CD1c-positive myeloid dendritic cell (primary cell): ENCODE measurements around the gene SFTPD.
"Not testable (repeated sequence)": the region's sequence is repeated elsewhere in the genome, so short reads cannot be mapped to it uniquely, and the experiment has no call there.

ENCODE experiments used
- DNase-seq: peaks from one replicate; pipeline ENCODE4 v3.0.0-alpha.2; 2016; ENCODE audit errors: extremely low spot score

The SFTPD gene

DNA sequence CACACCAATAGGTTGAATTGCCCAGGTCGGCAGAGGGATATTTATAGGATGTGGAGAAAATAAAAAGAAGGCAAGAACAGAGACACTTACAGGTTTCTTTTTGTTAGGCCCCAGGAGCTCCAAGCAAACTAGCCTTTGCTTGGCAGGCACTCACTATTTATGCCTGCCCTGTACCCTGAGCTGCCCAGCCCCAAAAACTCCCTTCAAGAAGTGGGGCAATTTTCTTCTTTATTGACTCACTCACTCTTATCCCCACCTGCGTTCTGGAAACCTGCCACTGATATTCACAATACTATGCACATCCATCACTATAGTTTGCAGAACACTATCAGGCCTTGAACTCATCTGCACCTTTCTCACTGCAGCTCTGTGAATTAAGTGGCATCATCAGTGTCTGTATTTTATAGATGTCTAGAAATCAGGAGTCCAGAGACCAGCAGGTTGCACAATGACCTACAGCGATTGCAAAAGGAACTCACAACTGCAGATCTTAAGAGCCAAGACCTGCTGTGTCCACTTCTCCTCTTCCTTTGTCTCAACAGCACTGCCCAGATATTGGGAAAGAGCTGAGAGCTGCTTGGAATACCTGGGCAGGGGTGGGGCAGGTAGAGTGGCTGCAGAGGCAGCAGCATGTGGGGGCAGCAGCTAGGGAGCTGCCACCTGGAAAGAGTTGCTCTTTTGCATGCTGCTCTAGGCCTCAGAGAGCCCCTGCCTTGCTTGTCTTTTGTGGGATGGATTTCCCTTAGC is at the start of gene SFTPD:
TSS of gene SFTPD (minus strand) at position 130 of the 747 bp plus-strand sequence. CDS start 2,446 bp downstream, outside the sequence.
- peak; percentile 42 for DNase-seq

DNA sequence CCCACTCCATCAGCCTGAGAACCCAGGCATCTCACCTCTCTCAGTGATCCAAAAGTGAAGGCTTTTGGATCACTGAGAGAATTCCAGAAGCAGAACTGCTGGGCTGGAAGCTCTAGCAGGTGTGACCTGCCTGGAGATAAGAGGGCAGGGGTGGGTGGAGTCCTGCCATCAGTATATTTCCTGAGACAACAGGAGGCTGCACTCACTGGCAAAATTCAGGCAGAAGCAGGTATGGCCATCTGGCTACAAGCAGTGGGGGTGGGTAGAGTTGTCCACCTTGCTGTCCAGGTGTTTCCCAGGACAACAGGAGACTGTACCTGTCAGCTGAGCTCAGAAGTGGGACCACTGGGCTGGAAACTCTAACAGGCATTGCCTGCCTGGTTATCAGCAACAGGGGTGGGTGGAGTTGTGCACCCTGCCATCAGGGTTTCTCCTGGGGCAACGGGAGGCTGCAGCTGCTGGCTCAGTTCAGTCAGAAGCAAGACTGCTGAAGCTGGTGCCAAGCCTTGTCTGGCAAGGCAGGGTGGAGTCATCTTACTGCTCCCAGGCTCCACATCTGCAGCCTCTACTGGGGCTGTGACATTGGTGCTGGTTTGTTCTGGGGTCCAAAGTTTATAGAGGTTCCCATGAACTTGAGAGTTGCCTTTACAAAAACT is 47.2 kb upstream of the SFTPD start:
- DNase-seq: no peak

DNA sequence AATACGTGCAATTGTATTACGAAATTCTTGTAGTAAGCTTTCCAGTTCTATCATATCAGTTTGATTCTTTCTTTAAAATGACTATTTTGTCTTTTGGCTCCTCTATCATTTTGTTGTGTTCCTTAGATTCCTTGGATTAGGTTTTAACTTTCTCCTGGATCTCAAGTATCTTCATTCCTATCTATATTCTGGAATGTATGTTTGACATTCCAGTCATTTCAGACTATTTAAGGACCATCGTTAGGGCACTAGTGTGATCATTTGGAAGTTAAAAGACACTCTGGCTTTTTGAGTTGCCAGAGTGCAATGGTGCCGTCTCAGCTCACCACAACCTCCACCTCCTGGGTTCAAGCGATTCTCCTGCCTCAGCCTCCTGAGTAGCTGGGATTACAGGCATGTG is 45.7 kb upstream of the SFTPD start:
- no peak for DNase-seq

DNA sequence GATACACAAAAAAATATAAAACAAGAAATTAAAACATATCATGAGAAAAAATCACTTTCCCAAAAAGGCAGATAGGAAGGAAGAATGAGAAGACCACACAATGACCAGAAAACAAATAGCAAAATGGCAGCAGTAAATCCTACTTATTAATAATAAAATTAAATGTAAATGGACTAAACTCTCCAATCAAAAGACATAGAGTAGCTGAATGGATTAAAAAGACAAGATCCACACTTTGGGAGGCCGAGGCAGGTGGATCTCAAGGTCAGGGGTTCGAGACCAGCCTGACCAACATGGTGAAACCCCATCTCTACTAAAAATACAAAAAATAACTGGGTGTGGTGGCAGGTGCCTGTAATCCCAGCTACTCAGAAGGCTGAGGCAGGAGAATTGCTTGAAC is 39.3 kb upstream of the SFTPD start:
- not testable (repeated sequence) for DNase-seq

DNA sequence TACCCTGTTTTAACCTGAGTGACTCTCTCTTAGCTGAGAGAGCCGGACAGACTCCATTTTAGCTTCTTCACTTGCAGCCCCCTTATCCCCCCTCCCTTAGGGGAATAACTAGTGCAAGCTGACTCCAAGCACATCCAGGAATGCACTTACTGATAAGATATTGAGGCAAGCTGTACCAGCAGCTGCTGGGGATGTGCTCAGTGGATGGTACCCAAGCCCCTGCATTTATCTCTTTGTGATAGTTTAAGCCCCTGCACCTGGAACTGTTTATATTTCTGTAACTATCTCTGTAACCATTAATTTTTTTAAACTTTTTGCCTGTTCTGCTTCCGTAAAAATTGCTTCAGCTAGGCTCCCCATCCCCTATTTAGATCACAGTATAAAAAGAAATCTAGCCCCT is 37.8 kb upstream of the SFTPD start:
- DNase-seq: not testable (repeated sequence)

DNA sequence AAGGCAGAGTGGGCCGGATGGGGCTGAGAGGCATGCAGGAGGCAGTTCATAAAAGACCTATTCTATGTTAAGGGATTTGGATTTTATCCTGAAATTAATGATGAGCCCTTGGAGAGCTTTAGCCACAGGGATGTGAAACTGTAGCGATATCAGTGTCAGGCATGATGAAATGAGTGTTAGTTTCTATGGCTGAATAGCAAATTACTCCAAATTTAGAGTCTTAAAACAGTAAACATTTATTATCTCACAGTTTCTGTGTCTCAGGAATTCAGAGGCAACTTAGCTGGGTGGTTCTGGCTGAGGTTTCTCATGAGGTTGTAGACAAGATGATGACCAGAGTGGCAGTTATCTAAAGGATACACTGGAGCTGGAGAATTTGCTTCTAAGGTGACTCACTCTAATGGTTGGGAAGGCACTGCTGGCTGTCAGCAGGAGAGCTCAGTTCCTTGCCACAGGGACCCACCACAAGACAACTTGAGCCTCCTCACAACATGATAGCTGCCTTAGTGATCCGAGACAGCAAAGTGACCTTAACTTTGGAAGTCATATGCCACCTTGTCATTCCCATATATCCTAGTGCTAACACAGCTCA is 36.7 kb upstream of the SFTPD start:
- no peak for DNase-seq

DNA sequence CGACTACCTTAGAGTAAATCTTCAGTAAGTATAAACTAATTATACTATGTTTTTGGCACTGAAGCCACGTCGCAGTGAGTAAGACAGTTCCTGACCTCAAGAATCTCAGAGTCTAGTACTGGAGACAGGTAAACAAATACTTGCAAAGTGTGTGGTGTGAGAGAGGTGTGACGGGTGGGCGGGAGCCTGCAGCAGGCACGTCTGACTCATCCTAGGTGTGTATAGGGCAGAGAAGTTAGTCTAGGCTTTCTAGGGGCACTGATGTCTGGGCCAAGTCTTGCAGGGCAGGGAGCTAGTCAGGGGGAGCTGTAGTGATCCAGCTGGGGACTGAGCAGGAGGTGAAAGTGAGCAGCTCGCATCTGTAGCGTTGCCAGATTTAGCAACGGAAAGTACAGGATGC is 35.9 kb upstream of the SFTPD start:
- DNase-seq: no peak

DNA sequence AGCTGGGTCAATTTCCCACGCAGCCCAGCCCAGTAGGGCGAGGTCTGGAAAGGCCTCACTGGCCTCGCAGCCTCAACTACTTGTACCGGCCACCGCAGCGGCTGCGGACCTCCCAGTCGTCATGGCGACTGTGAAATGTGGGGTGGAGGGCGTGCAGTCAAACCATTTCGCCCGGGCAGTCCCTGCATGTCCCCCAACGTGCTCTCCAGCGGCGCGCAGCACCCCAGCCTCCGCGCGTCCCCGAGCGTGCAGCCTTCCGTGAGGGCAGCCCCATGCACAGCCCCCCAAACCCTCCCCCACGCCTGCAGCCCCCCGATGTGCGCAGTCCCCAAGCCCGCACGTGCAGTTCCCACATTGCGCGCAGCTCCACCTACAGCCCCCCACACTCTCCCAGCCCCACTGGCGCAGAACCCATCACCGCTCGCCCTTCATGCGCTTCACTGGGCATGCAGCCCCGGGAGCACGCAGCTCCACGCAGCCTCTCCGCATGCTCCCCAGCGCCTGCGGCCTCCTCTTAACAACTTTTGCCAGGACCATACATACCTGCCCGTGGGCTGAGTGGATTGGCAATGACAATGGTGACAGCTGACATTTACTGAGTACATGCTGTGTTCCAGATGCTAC is 34.5 kb upstream of the SFTPD start:
- no peak for DNase-seq

DNA sequence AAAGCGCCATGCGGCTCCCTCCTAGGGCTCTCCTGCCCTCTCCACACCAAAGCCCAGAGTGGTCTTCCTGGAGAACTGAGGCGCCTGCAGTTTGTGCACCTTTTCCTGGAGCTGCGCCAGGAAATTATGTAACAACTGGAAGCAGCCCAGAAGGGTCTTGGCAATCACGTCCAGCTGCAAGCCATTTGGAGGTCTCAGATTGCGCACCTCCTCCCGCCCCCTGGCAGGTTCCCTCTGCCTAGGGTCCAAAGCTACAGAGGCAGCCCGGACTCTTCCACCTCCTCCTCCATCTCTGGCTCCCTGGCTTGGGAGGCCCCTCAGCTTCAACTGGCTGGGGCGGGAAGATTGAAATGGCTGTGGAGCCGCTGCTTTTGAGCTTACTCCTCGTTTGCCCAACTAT is 34.0 kb upstream of the SFTPD start:
- no peak for DNase-seq

DNA sequence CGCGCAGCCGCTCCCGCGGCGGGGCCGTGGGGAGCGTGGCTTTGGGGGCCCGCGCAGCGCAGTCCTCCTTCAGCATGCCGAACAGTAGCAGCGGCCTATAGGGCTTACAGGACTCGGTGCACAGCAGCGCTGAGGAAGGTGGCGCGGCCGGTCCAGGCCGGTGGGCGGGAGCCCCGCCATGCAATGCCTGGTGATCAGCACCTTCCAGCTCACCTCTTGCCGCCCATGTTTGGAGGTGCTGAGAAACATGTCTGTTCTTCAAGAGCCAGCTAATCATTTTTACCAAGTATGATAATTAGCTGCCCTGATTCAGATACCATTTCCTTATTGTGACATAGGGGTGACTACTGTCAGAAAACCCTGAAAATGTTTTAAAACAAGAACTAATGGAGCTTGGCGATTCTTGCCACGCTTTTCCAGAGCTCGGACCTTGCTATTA is 33.5 kb upstream of the SFTPD start:
- DNase-seq: peak; percentile 11

DNA sequence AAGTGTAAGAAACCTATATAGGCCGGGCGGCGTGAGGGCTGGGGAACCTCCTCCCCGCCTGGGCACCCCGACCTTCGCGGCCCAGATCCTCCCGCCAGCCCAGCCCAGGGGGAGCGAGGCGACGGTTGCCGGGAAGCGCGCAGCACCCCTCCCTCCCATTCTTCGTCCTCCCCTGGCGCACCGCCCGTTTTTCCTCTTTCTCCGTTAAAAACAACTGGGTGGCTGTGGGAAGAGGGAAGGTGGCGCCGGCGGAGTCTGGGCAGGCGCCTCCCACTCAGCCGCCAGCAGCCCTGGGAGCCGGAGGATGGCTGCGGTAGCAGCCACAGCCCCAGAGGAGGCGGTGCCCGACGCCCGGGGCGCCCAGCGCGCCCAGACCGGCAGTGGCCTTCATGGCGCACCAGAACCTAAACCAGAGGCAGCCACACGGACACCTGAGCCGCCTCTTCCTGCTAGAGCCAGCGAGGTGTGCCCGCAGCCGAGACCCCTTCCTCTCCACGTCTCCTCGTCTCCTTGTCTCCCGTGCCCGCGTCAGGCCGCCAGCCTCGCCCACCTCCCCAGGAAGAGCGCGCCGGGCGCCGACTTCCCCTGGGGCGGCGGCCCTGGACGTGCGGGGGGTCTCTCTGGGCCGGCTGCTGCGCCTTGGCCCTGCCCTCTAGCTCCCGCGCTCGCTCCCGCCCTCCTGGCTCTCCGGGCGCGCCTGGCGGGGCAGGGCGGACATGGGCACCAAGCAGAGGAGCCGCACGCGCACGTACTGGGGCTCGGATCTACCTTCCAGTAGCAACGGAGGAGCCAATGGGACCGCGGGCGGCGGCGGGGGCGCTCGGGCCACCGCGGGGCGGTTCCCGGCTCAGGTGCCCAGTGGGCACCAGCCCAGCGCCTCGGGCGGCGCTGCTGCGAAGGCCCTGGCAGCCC is 32.8 kb upstream of the SFTPD start:
- peak; percentile 69 for DNase-seq

DNA sequence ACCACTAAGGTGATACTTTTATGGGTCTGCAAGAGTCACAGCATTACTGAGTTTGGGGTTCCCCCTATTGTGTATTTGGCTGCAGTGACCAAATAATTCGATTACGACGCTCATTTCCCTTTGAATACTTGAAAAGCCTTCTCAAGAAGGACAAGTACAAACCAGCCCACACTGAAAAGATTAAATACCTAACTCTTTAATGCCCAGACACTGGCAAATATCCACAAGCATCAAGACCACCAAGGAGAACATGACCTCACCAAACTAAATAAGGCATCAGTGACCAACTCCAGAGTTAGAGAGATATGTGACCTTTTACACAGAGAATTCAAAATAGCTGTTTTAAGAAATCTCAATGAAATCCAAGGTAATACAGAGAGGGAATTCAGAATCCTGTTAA is 31.8 kb upstream of the SFTPD start:
- no peak for DNase-seq

DNA sequence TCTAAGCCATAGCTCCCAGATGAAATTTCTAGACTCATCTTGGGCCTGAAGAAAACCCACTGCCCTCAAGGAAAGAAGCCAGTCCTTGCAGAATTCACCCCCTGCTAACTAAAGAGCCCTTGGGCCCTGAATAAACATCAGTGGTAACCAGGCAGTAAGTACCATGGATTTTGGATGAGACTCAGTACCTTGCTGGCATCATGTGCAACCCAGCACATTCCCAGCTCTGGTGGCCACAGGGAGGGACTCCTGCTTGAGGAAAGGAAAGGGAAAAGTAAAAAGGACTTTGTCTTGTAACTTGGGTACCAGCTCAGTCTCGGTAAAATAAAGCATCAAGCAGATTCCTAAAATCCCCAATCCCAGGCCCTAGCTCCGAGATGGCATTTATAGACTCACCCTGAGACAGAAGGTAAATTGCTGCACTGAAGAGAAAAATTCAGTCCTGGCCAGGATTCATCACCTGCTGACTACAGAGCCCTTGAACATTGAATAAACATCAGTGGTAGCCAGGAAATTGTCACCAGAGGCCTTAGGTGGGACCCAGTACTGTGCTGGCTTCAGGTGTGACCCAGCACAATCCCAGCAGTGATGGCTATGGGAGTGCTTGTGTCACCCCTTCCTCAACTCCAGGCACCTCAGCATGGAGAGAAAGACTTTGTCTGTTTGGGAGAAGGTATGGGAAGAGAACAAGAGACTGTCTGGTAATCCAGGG is 31.2 kb upstream of the SFTPD start:
- no peak for DNase-seq

DNA sequence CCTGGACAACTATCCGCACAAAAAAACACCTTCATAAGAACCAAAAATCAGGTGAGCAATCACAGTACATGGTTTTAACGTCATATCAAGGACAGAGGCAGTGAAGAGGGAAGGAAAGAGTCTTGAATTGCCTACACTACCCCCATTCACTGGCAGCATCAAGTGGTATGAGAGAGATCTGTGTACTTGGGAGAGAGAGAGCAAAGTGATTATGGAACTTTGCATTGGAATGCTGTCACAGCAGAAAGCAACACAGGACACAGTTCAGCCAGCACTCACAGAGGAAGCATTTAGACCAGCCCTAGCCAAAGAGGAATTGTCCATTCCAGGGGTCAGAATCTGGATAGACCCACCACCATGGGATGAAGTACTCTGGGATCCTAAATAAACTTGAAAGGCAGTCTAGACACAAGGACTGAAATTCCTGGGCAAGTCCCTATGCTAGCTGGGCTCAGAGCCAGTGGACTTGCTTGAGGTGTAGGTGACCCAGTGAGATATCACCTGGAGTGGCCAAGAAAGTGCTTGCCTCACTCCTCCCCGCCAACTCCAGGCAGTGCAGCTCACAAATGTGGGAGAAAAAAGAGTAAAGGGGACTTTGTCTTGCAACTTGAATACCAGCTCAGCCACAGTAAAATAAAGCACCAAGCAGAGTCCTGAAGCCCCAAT is 30.5 kb upstream of the SFTPD start:
- DNase-seq: no peak

DNA sequence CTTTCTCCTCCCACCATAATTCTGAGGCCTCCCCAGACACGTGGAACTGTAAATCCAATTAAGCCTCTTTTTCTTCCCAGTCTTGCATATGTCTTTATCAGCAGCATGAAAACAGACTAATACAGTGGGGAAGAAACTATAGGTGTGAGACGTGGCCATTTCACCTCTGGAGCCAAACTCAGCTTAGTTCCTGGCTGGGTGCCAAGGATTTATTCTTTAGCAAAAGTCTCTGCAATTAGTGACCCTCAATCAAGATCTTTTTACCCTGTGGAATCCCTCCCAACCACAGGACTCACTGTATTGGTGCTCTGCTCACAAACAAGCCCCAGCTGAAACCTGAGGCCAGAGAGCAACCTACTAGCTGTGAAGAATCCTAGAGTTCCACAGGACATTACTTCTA is 28.1 kb upstream of the SFTPD start:
- no peak for DNase-seq

DNA sequence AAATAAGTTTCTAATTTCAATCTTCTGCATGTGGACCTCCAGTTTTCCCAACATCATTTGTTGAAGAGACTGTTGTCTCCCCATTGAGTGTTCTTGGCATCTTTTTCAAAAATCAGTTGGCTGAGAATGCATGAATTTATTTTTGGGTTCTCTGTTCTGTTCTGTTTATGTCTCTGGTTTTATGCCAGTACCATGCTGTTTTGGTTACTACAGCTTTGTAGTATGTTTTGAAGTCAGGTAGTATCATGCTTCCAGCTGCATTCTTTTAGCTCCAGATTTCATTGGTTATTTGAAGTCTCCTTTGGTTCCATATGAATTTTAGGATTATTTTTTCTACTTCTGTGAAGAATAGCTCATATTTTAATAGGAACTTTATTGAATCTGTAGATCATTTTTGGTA is 21.2 kb upstream of the SFTPD start:
- DNase-seq: no peak

DNA sequence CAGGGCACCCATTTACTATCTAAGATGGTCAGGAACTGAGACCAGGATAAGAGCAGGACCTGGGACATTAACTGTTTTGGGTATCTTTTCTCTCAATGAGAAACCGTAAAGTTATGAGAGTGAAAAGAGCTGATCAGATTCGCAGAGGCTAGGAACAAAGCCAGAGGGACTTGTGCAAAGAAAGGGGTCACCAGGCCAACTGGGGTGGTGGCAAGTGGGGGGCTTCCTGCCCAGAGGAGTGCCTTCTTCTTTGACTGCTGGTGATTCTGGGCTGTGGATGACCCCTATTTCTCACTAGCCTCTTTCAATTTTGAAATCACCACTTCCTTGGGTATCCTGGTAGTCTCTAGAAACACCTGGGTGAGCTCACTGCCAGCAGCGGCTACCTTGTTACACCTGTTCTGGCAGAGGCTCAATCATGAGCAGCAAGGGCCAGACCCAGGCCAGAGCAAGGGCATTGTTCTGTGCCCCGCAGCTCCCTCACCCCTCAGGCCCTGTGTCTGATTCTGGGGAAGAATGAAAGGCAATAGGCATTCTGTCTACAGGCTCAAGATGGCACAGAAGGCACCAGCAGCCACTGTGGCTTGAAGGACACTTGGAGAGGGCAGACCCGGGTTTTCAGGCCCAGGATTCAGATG is 999 bp downstream of the SFTPD start:
- no peak for DNase-seq

DNA sequence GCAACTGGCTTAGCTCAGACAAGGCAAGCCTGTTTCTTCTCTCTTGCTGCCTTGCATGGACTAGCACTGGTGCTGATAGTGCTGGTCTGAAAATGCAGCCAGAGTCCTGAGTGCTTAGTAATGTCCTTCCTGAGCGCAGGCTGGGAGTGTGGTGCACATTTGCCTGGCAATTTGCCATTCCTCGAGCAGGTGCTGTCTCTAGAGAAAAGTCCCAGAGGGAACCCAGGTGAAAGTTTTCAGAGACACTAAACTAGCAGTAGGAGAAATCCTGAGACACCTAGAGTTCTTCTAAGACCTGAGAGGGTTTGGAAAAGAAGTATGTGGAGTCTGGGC is 1.9 kb downstream of the SFTPD start:
- DNase-seq: no peak

DNA sequence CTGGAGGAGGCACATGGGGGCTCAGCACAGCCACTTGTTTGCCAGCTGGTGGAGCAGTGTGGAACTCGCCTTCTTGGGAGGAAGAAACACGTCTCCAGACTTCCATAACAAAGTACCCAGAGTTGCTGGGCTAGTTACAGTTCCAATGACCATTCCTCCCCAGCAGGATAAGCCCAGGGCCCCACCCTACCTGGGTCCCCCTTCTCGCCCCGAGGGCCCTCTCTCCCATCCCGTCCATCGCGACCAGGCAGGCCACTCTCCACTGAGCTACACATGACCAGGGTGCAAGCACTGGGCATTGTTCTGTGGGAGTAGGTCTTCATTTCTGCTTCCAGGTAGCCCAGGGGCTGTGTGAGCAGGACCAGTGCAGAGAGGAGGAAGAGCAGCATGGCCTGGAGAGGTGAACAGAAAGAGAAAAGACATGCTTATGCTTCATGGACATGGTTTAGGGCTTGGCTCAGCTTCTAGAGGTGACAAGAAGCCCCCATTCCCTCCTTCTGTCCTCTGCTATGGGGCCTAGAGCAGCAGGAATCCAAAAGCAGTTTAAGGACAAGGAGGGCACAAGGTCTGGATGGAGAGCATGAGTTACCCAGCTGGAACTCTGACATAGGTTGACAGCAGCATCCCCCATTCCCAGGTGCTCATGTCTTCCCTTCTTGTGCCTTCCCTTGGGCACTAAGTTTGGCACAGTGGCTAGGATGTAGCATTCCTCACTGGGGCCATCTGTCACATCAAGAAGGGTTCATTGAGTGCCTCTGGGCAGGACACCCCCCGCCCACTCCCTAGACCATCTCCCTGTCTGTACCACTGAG is 2.4 kb downstream of the SFTPD start:
- no peak for DNase-seq
